Measurements from ENCODE around the gene OR4S1.
"Not testable (repeated sequence)": the region's sequence is repeated elsewhere in the genome, so short reads cannot be mapped to it uniquely, and the experiment has no call there.

GRCh38 chr11:48319813-48320212, 13.8 kb downstream of the OR4S1 start:
- TF ChIP-seq CTCF, POLR2A (IDR thresholded peaks at IDR 0.05): not testable (repeated sequence)

Measured in right lobe of liver (tissue), 4 donors.